ENCODE results near the gene ALDH3A1.

The ALDH3A1 gene

GRCh38 chr17:19737305-19738072, 10.6 kb downstream of the ALDH3A1 start:
- Histone ChIP-seq H3K27ac (no peak overlapping the region), H3K4me3 (IDR thresholded peaks at IDR 0.05; ENCODE audit: insufficient read depth, low read depth, low read length) (no peak overlapping the region), H3K79me2 (ENCODE audit: insufficient read depth, low read depth) (no peaks in the 10 kb centered on the region), H3K27me3 (ENCODE audit: insufficient read depth, low read depth) (no peaks in the 10 kb centered on the region), H3K36me3 (ENCODE audit: insufficient read depth) (no peaks in the 10 kb centered on the region), H3K4me1 (ENCODE audit: low read depth, poor library complexity, severe bottlenecking) (no peaks in the 10 kb centered on the region), H3K9ac (no peak overlapping the region), H4K20me1 (ENCODE audit: insufficient read depth) (no peaks in the 10 kb centered on the region), H3K4me2 (no peak overlapping the region), H2AFZ (ENCODE audit: low read depth) (no peak overlapping the region)
- TF ChIP-seq CTCF (conservative IDR thresholded peaks at IDR 0.05; ENCODE audit: low read depth, low read length): no peak

DNA sequence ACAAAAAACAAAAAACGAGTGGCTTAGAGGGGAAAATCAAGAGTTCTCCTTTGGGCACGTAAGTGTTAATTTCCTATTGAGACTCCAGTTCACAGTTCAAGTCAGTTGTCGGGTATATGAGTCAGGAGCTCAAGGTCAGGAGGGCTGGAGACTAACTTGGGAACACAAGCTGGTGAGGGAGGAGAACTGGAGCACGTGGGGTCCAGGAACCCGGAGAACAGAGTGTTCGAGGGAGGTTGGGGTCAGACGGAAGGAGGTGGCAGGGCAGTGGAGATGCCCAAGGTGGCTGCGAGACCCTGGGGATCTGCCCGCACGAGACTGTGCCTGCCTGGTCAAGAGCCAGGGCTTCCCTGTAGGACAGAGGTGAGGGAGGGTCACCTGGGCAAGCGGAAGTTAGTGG, 12.0 kb downstream of the ALDH3A1 start:
- Histone ChIP-seq H3K36me3 (ENCODE audit: insufficient read depth) (no peaks in the 10 kb centered on the region), H3K4me2 (no peak overlapping the region), H3K79me2 (ENCODE audit: insufficient read depth, low read depth) (no peaks in the 10 kb centered on the region), H3K27me3 (ENCODE audit: insufficient read depth, low read depth) (no peaks in the 10 kb centered on the region), H2AFZ (ENCODE audit: low read depth) (no peak overlapping the region), H3K4me3 (IDR thresholded peaks at IDR 0.05; ENCODE audit: insufficient read depth, low read depth, low read length) (no peak overlapping the region), H3K4me1 (ENCODE audit: low read depth, poor library complexity, severe bottlenecking) (no peaks in the 10 kb centered on the region), H4K20me1 (ENCODE audit: insufficient read depth) (no peaks in the 10 kb centered on the region), H3K27ac (no peak overlapping the region), H3K9ac (no peak overlapping the region)
- TF ChIP-seq CTCF (conservative IDR thresholded peaks at IDR 0.05; ENCODE audit: low read depth, low read length): no peak

DNA sequence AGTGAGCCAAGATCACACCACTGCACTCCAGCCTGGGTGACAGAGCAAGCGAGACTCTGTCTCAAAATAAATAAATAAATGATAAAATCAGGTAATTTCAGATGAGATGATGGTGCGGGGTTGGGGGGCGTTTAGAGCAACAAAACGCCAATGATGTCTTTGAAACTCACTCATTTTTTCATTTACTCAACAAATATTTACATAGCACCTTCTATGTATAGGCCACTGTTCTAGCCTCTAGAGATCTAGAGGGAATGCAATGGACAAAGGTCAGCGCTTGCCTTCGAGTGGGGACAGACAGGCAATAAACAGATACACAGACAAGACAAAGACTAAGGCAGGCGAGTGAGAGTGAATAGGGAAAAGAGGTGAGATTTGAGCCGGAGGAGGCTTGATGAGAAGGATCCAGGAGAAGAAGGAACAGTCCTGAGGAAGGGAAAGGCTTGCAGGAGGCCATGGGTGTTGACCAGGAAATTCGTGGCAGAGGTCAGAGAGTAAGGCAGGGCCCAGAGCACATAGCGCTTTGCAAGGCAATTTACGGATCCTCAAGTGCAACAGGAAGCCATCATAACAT, 14.1 kb downstream of the ALDH3A1 start:
- Histone ChIP-seq H3K36me3 (ENCODE audit: insufficient read depth) (no peaks in the 10 kb centered on the region), H3K27me3 (ENCODE audit: insufficient read depth, low read depth) (no peaks in the 10 kb centered on the region), H3K27ac (no peak overlapping the region), H3K4me3 (IDR thresholded peaks at IDR 0.05; ENCODE audit: insufficient read depth, low read depth, low read length) (no peak overlapping the region), H3K9ac (no peak overlapping the region), H2AFZ (ENCODE audit: low read depth) (no peak overlapping the region), H4K20me1 (ENCODE audit: insufficient read depth) (no peaks in the 10 kb centered on the region), H3K4me2 (no peak overlapping the region), H3K79me2 (ENCODE audit: insufficient read depth, low read depth) (no peaks in the 10 kb centered on the region), H3K4me1 (ENCODE audit: low read depth, poor library complexity, severe bottlenecking) (no peaks in the 10 kb centered on the region)
- TF ChIP-seq CTCF (conservative IDR thresholded peaks at IDR 0.05; ENCODE audit: low read depth, low read length): no peak

DNA sequence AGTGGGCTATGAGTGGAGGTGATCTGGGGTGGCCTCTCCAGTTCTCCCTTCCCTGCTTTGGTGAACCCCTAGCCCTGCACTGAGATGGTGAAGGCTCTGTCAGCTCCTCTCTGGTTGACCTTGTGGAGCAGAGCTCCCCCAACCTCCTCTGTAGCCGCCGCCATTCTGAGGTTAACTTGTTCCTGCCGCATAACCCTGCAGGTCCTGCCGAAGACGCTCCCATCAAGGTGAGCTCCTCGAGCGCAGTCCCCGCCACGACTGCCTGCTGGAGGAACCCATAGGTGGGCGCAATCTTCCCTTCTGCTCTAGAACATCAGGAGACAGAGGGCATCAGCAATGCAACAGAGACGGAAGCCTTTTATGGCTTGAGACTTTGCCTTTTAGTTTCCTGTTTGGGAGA, 16.5 kb downstream of the ALDH3A1 start:
- H3K36me3 ChIP-seq (ENCODE audit: insufficient read depth): no peaks in the 10 kb centered on the region
- H3K9ac ChIP-seq: no peak overlapping the region
- H3K4me1 ChIP-seq (ENCODE audit: low read depth, poor library complexity, severe bottlenecking): no peaks in the 10 kb centered on the region
- no peak overlapping the region for H3K4me2 ChIP-seq
- no peaks in the 10 kb centered on the region for H3K27me3 ChIP-seq (ENCODE audit: insufficient read depth, low read depth)
- no peaks in the 10 kb centered on the region for H4K20me1 ChIP-seq (ENCODE audit: insufficient read depth)
- no peak overlapping the region for H2AFZ ChIP-seq (ENCODE audit: low read depth)
- no peak for TF ChIP-seq CTCF (conservative IDR thresholded peaks at IDR 0.05; ENCODE audit: low read depth, low read length)
- H3K27ac ChIP-seq: no peak overlapping the region
- no peaks in the 10 kb centered on the region for H3K79me2 ChIP-seq (ENCODE audit: insufficient read depth, low read depth)
- no peak overlapping the region for H3K4me3 ChIP-seq (IDR thresholded peaks at IDR 0.05; ENCODE audit: insufficient read depth, low read depth, low read length)
